ENCODE measurements around the gene SMKR1. TPM values are rescaled to one million over a fixed set of nuclear protein-coding genes. Genes with fewer than 3 reads are reported as not detected.

Gene SMKR1
- total and polyA plus RNA-seq, 2 of the 8 experiments (the other 6 are each of a cell fraction or from before 2014, with no cell fraction given), result 0.39 to 1.6 TPM

DNA sequence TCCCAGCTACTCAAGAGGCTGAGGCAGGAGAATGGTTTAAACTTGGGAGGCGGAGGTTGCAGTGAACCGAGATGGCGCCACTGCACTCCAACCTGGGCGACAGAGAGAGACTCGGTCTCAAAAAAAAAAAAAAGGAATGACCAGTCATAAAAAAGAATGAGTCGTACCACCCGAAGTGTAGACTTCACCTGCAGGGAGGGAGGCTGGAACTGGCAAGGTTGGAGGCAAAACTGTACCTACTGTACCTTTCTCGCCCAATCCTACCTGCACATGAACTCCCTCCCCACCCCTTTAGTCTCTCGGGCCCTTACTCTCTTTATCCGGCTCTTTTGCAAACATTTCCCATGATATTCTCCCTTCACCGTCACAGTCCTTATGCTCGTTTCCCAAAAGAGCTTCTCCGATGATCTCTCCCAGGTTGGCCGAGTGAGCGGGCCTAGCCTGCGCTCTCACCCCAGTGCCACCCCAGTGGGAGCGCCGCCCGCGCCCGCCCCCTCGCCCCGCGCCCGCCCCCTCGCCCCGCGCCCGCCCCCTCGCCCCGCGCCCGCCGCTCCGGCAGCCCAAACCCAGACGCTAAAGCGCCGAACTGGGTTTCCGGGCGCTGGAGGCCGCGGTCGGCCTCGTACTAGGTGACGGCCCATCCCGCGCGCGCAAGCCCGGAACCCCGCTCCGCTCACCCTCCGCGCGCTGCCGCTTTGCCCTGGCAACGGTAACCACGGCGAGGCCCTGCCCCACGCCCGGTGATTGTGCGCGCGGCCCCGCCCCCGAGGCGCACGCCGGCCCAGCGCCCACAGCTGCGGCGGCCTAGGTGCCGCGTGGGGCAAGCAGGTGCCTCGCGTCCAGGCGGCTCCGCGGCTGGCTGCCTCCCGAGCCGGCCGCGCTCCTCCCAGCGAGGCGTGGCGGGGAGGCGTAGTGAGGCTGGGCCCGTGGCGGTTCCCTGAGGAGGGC is at the start of gene SMKR1 (continued):
- TF ChIP-seq, protein P1, sequence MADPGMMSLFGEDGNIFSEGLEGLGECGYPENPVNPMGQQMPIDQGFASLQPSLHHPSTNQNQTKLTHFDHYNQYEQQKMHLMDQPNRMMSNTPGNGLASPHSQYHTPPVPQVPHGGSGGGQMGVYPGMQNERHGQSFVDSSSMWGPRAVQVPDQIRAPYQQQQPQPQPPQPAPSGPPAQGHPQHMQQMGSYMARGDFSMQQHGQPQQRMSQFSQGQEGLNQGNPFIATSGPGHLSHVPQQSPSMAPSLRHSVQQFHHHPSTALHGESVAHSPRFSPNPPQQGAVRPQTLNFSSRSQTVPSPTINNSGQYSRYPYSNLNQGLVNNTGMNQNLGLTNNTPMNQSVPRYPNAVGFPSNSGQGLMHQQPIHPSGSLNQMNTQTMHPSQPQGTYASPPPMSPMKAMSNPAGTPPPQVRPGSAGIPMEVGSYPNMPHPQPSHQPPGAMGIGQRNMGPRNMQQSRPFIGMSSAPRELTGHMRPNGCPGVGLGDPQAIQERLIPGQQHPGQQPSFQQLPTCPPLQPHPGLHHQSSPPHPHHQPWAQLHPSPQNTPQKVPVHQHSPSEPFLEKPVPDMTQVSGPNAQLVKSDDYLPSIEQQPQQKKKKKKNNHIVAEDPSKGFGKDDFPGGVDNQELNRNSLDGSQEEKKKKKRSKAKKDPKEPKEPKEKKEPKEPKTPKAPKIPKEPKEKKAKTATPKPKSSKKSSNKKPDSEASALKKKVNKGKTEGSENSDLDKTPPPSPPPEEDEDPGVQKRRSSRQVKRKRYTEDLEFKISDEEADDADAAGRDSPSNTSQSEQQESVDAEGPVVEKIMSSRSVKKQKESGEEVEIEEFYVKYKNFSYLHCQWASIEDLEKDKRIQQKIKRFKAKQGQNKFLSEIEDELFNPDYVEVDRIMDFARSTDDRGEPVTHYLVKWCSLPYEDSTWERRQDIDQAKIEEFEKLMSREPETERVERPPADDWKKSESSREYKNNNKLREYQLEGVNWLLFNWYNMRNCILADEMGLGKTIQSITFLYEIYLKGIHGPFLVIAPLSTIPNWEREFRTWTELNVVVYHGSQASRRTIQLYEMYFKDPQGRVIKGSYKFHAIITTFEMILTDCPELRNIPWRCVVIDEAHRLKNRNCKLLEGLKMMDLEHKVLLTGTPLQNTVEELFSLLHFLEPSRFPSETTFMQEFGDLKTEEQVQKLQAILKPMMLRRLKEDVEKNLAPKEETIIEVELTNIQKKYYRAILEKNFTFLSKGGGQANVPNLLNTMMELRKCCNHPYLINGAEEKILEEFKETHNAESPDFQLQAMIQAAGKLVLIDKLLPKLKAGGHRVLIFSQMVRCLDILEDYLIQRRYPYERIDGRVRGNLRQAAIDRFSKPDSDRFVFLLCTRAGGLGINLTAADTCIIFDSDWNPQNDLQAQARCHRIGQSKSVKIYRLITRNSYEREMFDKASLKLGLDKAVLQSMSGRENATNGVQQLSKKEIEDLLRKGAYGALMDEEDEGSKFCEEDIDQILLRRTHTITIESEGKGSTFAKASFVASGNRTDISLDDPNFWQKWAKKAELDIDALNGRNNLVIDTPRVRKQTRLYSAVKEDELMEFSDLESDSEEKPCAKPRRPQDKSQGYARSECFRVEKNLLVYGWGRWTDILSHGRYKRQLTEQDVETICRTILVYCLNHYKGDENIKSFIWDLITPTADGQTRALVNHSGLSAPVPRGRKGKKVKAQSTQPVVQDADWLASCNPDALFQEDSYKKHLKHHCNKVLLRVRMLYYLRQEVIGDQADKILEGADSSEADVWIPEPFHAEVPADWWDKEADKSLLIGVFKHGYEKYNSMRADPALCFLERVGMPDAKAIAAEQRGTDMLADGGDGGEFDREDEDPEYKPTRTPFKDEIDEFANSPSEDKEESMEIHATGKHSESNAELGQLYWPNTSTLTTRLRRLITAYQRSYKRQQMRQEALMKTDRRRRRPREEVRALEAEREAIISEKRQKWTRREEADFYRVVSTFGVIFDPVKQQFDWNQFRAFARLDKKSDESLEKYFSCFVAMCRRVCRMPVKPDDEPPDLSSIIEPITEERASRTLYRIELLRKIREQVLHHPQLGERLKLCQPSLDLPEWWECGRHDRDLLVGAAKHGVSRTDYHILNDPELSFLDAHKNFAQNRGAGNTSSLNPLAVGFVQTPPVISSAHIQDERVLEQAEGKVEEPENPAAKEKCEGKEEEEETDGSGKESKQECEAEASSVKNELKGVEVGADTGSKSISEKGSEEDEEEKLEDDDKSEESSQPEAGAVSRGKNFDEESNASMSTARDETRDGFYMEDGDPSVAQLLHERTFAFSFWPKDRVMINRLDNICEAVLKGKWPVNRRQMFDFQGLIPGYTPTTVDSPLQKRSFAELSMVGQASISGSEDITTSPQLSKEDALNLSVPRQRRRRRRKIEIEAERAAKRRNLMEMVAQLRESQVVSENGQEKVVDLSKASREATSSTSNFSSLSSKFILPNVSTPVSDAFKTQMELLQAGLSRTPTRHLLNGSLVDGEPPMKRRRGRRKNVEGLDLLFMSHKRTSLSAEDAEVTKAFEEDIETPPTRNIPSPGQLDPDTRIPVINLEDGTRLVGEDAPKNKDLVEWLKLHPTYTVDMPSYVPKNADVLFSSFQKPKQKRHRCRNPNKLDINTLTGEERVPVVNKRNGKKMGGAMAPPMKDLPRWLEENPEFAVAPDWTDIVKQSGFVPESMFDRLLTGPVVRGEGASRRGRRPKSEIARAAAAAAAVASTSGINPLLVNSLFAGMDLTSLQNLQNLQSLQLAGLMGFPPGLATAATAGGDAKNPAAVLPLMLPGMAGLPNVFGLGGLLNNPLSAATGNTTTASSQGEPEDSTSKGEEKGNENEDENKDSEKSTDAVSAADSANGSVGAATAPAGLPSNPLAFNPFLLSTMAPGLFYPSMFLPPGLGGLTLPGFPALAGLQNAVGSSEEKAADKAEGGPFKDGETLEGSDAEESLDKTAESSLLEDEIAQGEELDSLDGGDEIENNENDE (IDR thresholded peaks at IDR 0.05; ENCODE audit: insufficient replicate concordance, low read length), result no peak
- TF ChIP-seq MAFK (IDR thresholded peaks at IDR 0.05; ENCODE audit: low read depth, low read length) (no peak), RNF2 (IDR thresholded peaks at IDR 0.05; ENCODE audit: borderline replicate concordance, low read depth, low read length, missing control alignments, poor library complexity, severe bottlenecking) (peak; percentile 54), SP1 (IDR thresholded peaks at IDR 0.05; ENCODE audit: low read depth, low read length) (no peak), KDM5A (IDR thresholded peaks at IDR 0.05; ENCODE audit: low read length) (no peak), ASH2L (IDR thresholded peaks at IDR 0.05; ENCODE audit: low read length) (no peak)
